Activated CD8-positive, alpha-beta memory T cell treated with anti-CD3 and anti-CD28 coated beads for 48 hours (primary cell): ENCODE data around the gene S100A10.

Experiments used
- DNase-seq, 3 experiments: peaks; one replicate each; pipeline ENCODE4 v3.0.0-alpha.2; 2020; ENCODE audit warnings: low read depth in 2 of 3, low spot score in 2 of 3

Gene S100A10

GRCh38 chr1:151988405-151988923, 5.2 kb downstream of the S100A10 start:
- no peak for DNase-seq

DNA sequence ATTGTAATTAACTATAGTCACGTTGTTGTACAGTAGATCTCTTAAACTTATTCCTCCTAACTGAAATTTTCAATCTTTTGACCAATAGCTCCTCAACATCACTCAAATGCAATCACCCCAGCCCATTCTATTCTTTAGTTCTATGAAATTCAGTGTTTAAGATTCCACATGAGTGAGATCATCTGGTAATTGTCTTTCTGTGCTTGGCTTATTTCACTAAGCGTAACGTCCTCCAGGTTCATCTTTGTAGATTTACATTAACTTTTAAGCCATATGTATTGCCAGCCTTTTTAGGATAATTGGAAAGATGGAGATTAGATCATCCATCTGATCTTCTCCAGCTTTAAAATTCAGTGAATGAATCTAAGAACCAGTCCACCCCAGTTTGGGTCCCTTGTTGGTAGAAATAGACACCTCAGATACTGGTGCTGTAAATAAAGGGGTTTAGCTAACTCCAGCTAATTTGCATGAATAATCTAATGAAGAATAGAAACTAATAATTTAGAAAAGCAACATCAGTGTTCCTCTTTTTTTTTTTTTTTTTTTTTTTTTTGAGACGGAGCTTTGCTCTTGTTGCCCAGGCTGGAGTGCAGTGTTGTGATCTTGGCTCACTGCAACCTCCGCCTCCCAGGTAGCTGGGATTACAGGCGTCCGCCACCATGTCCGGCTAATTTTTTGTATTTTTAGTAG, 7.0 kb downstream of the S100A10 start:
- DNase-seq: no peak

- no peak for DNase-seq
Measured at GRCh38 chr1:151985768-151986167, 7.9 kb downstream of the S100A10 start.

GRCh38 chr1:151985270-151985669, 8.4 kb downstream of the S100A10 start:
- no peak for DNase-seq

GRCh38 chr1:151984313-151984956, 9.2 kb downstream of the S100A10 start:
- DNase-seq: no peak

GRCh38 chr1:151982300-151983005, 11.2 kb downstream of the S100A10 start:
- DNase-seq: no peak

DNA sequence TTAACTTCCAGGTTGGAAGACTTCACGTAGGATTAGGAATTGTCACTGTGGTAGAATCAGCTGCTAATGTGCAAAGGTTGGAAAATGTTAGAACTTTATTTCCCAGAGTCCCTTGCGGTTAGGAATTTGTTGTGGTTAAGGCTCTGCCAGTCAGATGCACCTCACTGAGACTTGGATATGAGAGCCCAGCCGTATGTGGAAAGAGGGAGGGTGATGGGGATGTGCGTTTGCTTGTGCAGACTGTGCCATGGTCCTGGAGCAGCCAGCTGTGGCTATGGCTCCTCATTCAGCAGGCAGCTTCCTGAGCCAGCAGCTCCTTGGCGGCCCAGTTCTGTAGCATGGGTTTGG, 12.5 kb downstream of the S100A10 start:
- no peak for DNase-seq

DNA sequence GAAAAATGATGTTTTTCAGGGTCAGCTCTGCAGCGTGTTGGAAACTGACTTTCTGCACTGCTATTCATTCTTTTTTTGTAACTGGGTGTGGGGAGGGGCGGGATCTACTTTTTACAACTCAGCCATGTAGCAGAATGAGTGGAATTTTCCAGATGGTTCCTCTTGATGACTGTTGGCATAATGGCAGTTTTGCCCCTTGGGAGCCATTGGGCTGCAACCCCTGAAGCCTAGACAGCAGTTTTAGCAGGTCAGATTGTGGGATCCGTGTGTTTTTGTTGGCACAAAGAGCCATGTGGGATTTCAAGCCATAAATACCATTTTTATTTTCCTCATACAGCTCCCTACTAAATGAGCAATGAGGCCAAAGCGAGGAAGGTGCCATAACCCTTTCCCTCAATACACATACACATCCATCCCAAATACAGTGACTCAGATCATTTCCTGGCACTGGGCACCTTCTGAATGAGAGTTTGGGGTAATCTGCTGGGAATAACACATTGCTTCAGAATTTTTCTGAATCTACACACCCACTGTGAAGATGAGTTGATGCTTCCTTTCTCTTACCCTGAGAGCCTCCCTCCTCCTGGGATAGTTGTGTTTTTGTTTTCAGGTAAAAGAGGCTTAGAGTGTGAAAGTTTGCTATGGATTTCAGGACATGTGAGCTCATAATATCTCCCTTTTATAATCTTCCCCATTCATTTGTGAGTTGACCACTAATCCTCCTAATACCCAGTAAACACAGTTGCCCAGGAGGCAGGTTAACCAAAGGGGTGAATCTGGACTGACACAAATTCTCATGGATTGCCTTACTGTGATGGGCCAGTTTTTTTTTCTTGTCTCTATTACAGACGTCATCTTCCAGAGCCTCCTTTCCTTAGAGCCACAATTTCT, 13.1 kb downstream of the S100A10 start:
- no peak for DNase-seq

- no peak for DNase-seq
Measured at GRCh38 chr1:151978922-151979321, 14.7 kb downstream of the S100A10 start.

DNA sequence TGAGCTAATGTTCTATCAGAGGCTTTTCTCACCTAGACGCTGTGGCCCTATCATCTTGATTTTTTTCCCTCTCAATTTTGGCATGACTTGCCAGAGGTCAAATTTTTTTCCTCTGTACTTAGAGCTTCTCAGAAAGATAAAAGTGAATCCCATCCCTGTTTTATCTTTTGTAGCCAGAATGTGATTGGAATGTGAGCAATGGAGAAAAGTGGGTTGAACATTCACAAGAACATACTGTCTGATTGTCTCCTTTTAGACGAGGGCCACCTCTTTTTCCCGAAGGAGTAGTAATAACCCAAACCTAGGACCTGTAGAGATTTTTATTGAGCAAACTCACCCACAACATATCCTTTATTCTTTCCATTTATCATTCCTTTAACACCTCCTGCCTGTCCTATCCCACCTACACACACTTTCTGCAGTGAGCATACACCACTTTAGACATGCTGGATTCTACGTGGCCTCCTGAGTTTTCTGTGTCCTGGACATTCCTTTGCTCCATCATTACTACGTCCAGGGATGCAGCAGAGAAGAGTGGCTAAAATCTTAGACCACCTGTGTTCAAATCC, 15.9 kb downstream of the S100A10 start:
- DNase-seq: no peak

DNA sequence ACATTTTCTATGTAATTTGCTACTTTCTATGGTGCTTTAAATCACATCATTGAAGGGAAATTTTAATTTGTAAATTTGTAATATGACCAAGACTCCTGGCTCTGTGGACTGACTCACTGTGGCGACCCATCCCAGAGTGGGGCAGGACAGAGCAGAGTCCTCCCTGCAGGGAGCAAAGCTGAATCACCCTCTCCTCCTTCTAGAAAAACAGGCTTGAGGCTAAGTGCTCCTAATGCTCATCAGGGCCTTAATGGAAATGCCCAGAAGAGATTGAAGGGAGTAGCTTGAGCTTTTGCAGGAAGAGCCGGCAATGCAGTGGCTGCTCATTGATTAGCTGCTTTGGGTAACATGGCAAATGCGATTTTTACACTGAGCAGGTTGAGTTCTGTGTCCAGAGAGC, 16.8 kb downstream of the S100A10 start:
- no peak for DNase-seq

- DNase-seq: no peak
Measured at GRCh38 chr1:151976015-151976343, 17.7 kb downstream of the S100A10 start.

DNA sequence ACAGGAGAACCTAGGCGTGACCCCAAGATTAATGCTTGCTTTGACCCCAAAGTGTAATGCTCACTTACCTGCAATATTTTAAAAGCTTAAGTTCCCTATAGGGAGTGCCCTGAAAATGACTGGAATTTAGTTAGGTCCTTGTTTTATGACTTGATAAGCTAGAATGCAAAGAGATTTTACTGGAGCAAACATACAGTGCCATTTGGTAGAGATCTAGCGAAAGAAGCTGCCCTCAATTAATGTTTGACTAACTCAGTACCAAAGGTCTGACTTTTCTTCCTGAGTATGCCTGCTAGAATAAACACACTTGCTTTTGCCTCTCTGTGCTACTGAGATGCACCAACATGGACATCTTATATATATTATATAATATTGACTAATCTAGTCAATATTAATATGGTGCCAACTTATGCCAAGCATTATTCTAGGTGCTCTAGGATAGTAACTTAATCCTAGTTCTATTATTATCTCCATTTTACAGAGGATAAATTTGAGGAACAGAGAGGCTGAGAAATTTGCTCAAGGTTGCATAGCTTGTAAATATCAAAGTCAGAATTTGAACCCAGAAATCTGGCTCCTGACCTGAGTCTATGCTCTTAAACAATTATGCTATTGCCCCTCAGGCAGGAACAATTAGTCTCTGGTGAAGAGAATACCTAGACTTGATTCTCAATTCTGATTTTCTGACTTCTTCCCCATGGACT, 18.2 kb downstream of the S100A10 start:
- no peak for DNase-seq

DNA sequence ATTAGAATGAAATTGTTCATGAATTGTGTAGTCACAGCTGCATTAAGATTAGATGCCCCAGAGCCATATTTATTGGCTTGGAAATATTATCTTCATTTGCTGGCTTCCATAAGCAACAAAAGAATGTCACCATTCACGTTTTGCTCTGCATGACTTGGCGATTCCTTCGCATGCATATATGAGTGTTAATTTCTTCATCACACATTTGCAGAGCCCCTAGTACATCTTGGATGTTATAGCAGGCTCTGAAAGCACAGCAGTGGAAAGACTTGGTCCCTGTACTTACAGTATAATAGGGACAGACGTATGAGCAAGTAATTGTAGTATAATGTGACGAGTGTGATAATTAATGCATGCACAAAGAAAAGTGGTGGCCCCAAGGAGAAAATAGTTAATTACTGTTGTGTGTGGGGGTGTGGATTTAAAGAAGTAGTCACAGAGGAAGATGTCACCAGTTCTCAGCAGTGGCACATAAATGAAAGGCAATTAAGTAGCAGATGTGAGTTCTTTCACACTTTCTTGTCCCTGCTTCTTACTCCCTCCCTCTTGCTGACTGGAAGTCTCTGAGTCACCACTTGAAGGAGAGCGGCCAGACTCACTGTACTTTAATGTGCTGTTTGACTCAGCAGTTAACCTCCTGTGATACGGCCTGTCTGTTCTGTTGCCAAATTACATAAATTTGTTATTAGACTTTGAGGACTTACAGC, 21.0 kb downstream of the S100A10 start:
- no peak for DNase-seq

GRCh38 chr1:151970626-151971025, 23.0 kb downstream of the S100A10 start:
- no peak for DNase-seq

- no peak for DNase-seq
Measured at GRCh38 chr1:151970128-151970527, 23.5 kb downstream of the S100A10 start.

GRCh38 chr1:151968791-151969399, 24.8 kb downstream of the S100A10 start:
- no peak for DNase-seq

GRCh38 chr1:151968058-151968457, 25.6 kb downstream of the S100A10 start:
- DNase-seq: no peak

DNA sequence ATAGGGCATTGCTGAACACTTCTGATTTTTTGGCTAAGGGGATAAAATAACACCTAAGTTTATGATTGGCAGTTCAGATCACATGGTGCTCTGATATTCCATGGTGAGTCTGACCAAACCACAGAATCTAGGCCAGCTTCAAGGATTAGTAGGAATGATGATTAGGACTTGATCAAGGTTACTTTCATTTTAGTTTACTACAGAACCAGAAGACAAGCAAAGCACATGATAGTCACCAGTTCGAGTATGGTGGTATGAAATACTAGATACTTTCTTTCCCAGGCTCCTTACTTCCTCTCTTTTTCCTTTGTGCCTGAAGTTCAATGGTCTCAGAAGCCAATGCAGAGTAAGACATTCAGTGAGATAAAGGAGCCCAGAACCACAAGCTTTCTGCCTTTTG, 26.6 kb downstream of the S100A10 start:
- no peak for DNase-seq
